ENCODE results near the gene SENP1. TPM values are rescaled to one million over a fixed set of nuclear protein-coding genes. Genes with fewer than 3 reads are reported as not detected.

Gene SENP1
- polyA plus RNA-seq, 2 of the 4 experiments (the other 2 are of a cell fraction): 13.9 to 49.3 TPM

- TF ChIP-seq RCOR1 (IDR thresholded peaks at IDR 0.05; ENCODE audit: low read depth, low read length) (no peak), CEBPB (IDR thresholded peaks at IDR 0.05) (no peak), HOXB5 (CRISPR knock-in tag; IDR thresholded peaks at IDR 0.05) (no peak), RNF2 (IDR thresholded peaks at IDR 0.05; ENCODE audit: borderline replicate concordance, low read depth) (no peak)
Observed at GRCh38 chr12:48015954-48016353, 89.9 kb downstream of the SENP1 start (continued).

- Histone ChIP-seq H3K27ac (no peak overlapping the region), H3K4me2 (no peak overlapping the region), H3K9me3 (no peaks in the 10 kb centered on the region), H3K4me3 (no peak overlapping the region), H3K4me1 (no peaks in the 10 kb centered on the region)
- POLR2A ChIA-PET: no interaction called here
- FAIRE-seq (no peak), ATAC-seq (no peak), DNase-seq (ENCODE audit: low read depth in 1 of 2, low spot score in 1 of 2) (no peak)
- no peak for TF ChIP-seq RNF2 (IDR thresholded peaks at IDR 0.05; ENCODE audit: borderline replicate concordance, low read depth)
- TF ChIP-seq HES2 (IDR thresholded peaks at IDR 0.05): no peak
- no peak for TF ChIP-seq NR3C1 (IDR thresholded peaks at IDR 0.05)
- no peak for TF ChIP-seq HDAC2 (IDR thresholded peaks at IDR 0.05)
- no peak for TF ChIP-seq REST (IDR thresholded peaks at IDR 0.05)
- TF ChIP-seq HOXB5 (CRISPR knock-in tag; IDR thresholded peaks at IDR 0.05): no peak
- no peak for TF ChIP-seq FOSL2 (IDR thresholded peaks at IDR 0.05)
- TF ChIP-seq FOSL2 (CRISPR knock-in tag; IDR thresholded peaks at IDR 0.05): no peak
- no peak for TF ChIP-seq USF2 (IDR thresholded peaks at IDR 0.05)
- no peak for TF ChIP-seq BCL3 (IDR thresholded peaks at IDR 0.05)
- CTCF ChIA-PET: interaction anchor here (0.7 to 3.1 kb wide), 7 partner anchors 10 to 1890 kb away, joined by 3 to 7 read pairs (median 3); no protein-coding TSS in a partner anchor
- 0% methylated on average over 1 of the region's 1 CpG for WGBS (ENCODE audit: missing lambda C conversion rate)
Observed at GRCh38 chr12:48015129-48015528, 90.8 kb downstream of the SENP1 start.

- Histone ChIP-seq H3K9me3 (no peaks in the 10 kb centered on the region), H3K27ac (no peak overlapping the region), H3K4me2 (no peak overlapping the region), H3K4me3 (no peak overlapping the region), H3K4me1 (no peaks in the 10 kb centered on the region)
- 51% methylated on average over 2 of the region's 2 CpGs for WGBS (ENCODE audit: missing lambda C conversion rate)
- ATAC-seq (no peak), DNase-seq (ENCODE audit: low read depth in 1 of 2, low spot score in 1 of 2) (no peak), FAIRE-seq (no peak)
- ChIA-PET CTCF (interaction anchor here (1.0 kb wide), 1 partner anchor 51 kb away, joined by 3 read pairs; no protein-coding TSS in a partner anchor), POLR2A (no interaction called here)
- TF ChIP-seq KDM1A (IDR thresholded peaks at IDR 0.05; ENCODE audit: low read depth) (no peak), MAFK (IDR thresholded peaks at IDR 0.05; ENCODE audit: partially characterized antibody) (peak; percentile 86)
Observed at GRCh38 chr12:48013287-48013686, 92.6 kb downstream of the SENP1 start.

GRCh38 chr12:48012070-48012469 lies 93.8 kb downstream of the SENP1 start:
- WGBS (ENCODE audit: missing lambda C conversion rate): 59% methylated on average over 8 of the region's 8 CpGs
- no peak for ATAC-seq
- ChIA-PET CTCF (interaction anchor here (1.1 kb wide), 1 partner anchor 49 kb away, joined by 3 read pairs; the partner anchor contains the start of gene TMEM106C), POLR2A (no interaction called here)
- Histone ChIP-seq H3K4me3 (no peak overlapping the region), H3K9me3 (no peaks in the 10 kb centered on the region), H3K4me1 (no peaks in the 10 kb centered on the region), H3K27ac (no peak overlapping the region), H3K4me2 (no peak overlapping the region)
- no peak for FAIRE-seq
- no peak for DNase-seq (ENCODE audit: low read depth in 1 of 2, low spot score in 1 of 2)
- no peak for TF ChIP-seq EHF (CRISPR knock-in tag; IDR thresholded peaks at IDR 0.05)
- no peak for TF ChIP-seq HMGXB4 (CRISPR knock-in tag; IDR thresholded peaks at IDR 0.05; ENCODE audit: borderline replicate concordance)
- TF ChIP-seq KDM5A (IDR thresholded peaks at IDR 0.05): no peak
- no peak for TF ChIP-seq NPAS2 (CRISPR knock-in tag; IDR thresholded peaks at IDR 0.05; ENCODE audit: borderline replicate concordance)
- TF ChIP-seq E2F6 (IDR thresholded peaks at IDR 0.05; ENCODE audit: borderline replicate concordance, low read depth): no peak
- no peak for TF ChIP-seq ELK1 (IDR thresholded peaks at IDR 0.05; ENCODE audit: low read depth, low read length)
- no peak for TF ChIP-seq RCOR1 (IDR thresholded peaks at IDR 0.05; ENCODE audit: low read depth, low read length)
- TF ChIP-seq BCL3 (IDR thresholded peaks at IDR 0.05): no peak

All from A549 (cell line).